Measurements from ENCODE around the gene SPATA20.

GRCh38 chr17:50580646-50581045 lies 33.7 kb downstream of the SPATA20 start:
- no peak for TF ChIP-seq SIN3A (IDR thresholded peaks at IDR 0.05; ENCODE audit: borderline replicate concordance, insufficient read depth, low read length)
- TF ChIP-seq, protein P1, sequence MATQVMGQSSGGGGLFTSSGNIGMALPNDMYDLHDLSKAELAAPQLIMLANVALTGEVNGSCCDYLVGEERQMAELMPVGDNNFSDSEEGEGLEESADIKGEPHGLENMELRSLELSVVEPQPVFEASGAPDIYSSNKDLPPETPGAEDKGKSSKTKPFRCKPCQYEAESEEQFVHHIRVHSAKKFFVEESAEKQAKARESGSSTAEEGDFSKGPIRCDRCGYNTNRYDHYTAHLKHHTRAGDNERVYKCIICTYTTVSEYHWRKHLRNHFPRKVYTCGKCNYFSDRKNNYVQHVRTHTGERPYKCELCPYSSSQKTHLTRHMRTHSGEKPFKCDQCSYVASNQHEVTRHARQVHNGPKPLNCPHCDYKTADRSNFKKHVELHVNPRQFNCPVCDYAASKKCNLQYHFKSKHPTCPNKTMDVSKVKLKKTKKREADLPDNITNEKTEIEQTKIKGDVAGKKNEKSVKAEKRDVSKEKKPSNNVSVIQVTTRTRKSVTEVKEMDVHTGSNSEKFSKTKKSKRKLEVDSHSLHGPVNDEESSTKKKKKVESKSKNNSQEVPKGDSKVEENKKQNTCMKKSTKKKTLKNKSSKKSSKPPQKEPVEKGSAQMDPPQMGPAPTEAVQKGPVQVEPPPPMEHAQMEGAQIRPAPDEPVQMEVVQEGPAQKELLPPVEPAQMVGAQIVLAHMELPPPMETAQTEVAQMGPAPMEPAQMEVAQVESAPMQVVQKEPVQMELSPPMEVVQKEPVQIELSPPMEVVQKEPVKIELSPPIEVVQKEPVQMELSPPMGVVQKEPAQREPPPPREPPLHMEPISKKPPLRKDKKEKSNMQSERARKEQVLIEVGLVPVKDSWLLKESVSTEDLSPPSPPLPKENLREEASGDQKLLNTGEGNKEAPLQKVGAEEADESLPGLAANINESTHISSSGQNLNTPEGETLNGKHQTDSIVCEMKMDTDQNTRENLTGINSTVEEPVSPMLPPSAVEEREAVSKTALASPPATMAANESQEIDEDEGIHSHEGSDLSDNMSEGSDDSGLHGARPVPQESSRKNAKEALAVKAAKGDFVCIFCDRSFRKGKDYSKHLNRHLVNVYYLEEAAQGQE (IDR thresholded peaks at IDR 0.05; ENCODE audit: insufficient read depth in 1 of 2, low read depth in 2 of 2, low read length in 2 of 2): no peak
- TF ChIP-seq TAF1 (IDR thresholded peaks at IDR 0.05; ENCODE audit: borderline replicate concordance, insufficient read depth, low read length): no peak
- TF ChIP-seq POLR2AphosphoS5 (IDR thresholded peaks at IDR 0.05; ENCODE audit: low read depth, low read length): no peak
- no peak for TF ChIP-seq FOXP2 (optimal IDR thresholded peaks at IDR 0.05; ENCODE audit: borderline replicate concordance, extremely low read depth, extremely low read length, insufficient read depth)
